PC-9 (cell line): ENCODE results near the gene CMAS. TPM values are rescaled to one million over a fixed set of nuclear protein-coding genes. Genes with fewer than 3 reads are reported as not detected.
"Not testable (repeated sequence)": the region's sequence is repeated elsewhere in the genome, so short reads cannot be mapped to it uniquely, and the experiment has no call there.

Experiments used
- BruUV-seq: library from RNA; stranded (reverse); fragments of 400-500 nt; replicated peaks from 2 replicates; lab custom pipeline; 2021; lab: Mats Ljungman, UMichigan
- CTCF ChIA-PET: fragments of 300-600 bp; sonication (Branson Sonifier 250); formaldehyde crosslinking; loops from one replicate; lab custom pipeline; 2022; ENCODE audit warnings: antibody characterized with exemption; lab: Charles Lee
- POLR2A ChIA-PET: fragments of 300-600 bp; sonication (Branson Sonifier 250); formaldehyde crosslinking; loops from one replicate; lab custom pipeline; 2022; ENCODE audit warnings: antibody characterized with exemption; ENCODE audit not compliant: unreplicated experiment; lab: Charles Lee
- DNase-seq, 2 experiments: peaks; one replicate each; pipeline versions ENCODE4 v3.0.0 to v3.0.0-alpha.2; 2015 to 2022; ENCODE audit warnings: mixed read lengths in 1 of 2
- H2AFZ ChIP-seq: fragments of 200-600 bp; sonication (generic); 2 replicates; pipeline ENCODE4 v1.8.1; 2017; ENCODE audit warnings: antibody characterized with exemption
- H3F3A ChIP-seq: fragments of 200-600 bp; sonication (generic); 2 replicates; pipeline ENCODE4 v1.8.1; 2017; ENCODE audit warnings: antibody characterized with exemption, mild to moderate bottlenecking, low read depth; ENCODE audit not compliant: insufficient read depth
- H3K27ac ChIP-seq: fragments of 200-600 bp; sonication (generic); 2 replicates; pipeline ENCODE4 v1.6.1; 2016; ENCODE audit warnings: mixed run types
- H3K27me3 ChIP-seq: fragments of 200-600 bp; sonication (generic); 2 replicates; pipeline ENCODE4 v1.6.1; 2016; ENCODE audit warnings: low read depth, mixed run types; ENCODE audit not compliant: insufficient read depth
- H3K36me3 ChIP-seq: fragments of 200-600 bp; sonication (generic); 2 replicates; pipeline ENCODE4 v1.6.1; 2016; ENCODE audit warnings: low read depth, mixed run types
- H3K4me1 ChIP-seq: fragments of 200-600 bp; sonication (generic); replicated peaks from 2 replicates; pipeline ENCODE4 v1.6.1; 2016; ENCODE audit warnings: mixed run types; ENCODE audit not compliant: insufficient read depth
- H3K4me2 ChIP-seq: fragments of 200-600 bp; sonication (generic); 2 replicates; pipeline ENCODE4 v1.6.1; 2017; ENCODE audit warnings: mixed run types
- H3K4me3 ChIP-seq: fragments of 200-600 bp; sonication (generic); 2 replicates; pipeline ENCODE4 v1.6.1; 2016; ENCODE audit warnings: mixed run types
- H3K79me2 ChIP-seq: fragments of 200-600 bp; sonication (generic); 2 replicates; pipeline ENCODE4 v1.6.1; 2017; ENCODE audit warnings: low read depth, mixed run types
- H3K9me2 ChIP-seq: fragments of 200-600 bp; sonication (generic); 2 replicates; pipeline ENCODE4 v1.8.1; 2017; ENCODE audit warnings: mild to moderate bottlenecking; ENCODE audit not compliant: insufficient read depth
- H3K9me3 ChIP-seq: fragments of 200-600 bp; sonication (generic); 2 replicates; pipeline ENCODE4 v1.8.1; 2016; ENCODE audit warnings: low read depth; ENCODE audit not compliant: insufficient read depth
- H4K20me1 ChIP-seq: fragments of 200-600 bp; sonication (generic); 2 replicates; pipeline ENCODE4 v1.8.1; 2017; ENCODE audit not compliant: insufficient read depth
- EZH2 ChIP-seq: fragments of 200-600 bp; sonication (generic); IDR thresholded peaks from 2 replicates; pipeline ENCODE4 v1.8.0; 2017; ENCODE audit warnings: antibody characterized with exemption, low read depth
- intact Hi-C: fragments of 100-400 bp; cut with micrococcal nuclease; formaldehyde crosslinking; loops from one replicate; pipeline ENCODE4 v1.10.0; 2022; ENCODE audit not compliant: unreplicated experiment
- total RNA-seq: library from RNA; stranded (reverse); gene quantifications from 2 replicates; pipeline ENCODE4 v1.2.3, GENCODE V29; 2021
- TF ChIP-seq, protein P1 (sequence below): fragments of 200-600 bp; sonication (generic); conservative IDR thresholded peaks from 2 replicates; pipeline ENCODE4 v1.6.1; 2017; ENCODE audit warnings: mixed run types, antibody characterized with exemption, mild to moderate bottlenecking, moderate library complexity

Gene CMAS
- total RNA-seq, 1 experiment from 2014 or later, result 79.1 TPM

DNA sequence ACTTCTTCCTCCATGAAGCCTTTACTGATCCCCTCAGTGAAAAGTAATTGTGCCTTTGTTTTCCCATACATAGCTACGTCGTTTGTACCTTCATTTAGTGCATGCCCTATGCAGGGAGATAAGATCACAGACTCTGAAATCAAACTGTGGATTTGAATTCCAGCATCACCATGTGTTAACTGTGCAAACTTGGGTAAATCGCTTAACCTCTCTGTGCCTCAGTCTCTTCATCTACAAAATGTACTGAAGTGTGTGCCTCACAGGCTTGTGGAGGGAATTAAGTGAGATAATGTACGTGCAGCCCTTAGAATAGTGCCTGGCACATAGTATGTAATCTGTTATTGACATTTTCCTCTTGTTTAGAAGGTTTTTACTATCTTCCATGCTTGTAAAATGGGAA is 4.1 kb downstream of the CMAS start:
- Histone ChIP-seq H3K4me1 (peaks cover 34% of the 10 kb centered on the region), H3K27ac (no peak overlapping the region), H3K27me3 (no peaks in the 10 kb centered on the region), H3K4me3 (no peak overlapping the region), H3K36me3 (peaks cover 31% of the 10 kb centered on the region), H3K4me2 (no peak overlapping the region), H3K79me2 (peaks cover 68% of the 10 kb centered on the region), H4K20me1 (no peaks in the 10 kb centered on the region; the same call in none of the 2 replicates), H2AFZ (no peak overlapping the region), H3K9me2 (no peaks in the 10 kb centered on the region), H3F3A (peaks cover 3% of the 10 kb centered on the region; the same call in 1 of the 2 replicates), H3K9me3 (no peaks in the 10 kb centered on the region)
- intact Hi-C loops, result no loop called here
- POLR2A ChIA-PET, result interaction anchor here (1.1 kb wide), 1 partner anchor 15 kb away, joined by 8 read pairs; no protein-coding TSS in a partner anchor
- no peak for DNase-seq
- TF ChIP-seq EZH2, result no peak
- TF ChIP-seq, protein P1, sequence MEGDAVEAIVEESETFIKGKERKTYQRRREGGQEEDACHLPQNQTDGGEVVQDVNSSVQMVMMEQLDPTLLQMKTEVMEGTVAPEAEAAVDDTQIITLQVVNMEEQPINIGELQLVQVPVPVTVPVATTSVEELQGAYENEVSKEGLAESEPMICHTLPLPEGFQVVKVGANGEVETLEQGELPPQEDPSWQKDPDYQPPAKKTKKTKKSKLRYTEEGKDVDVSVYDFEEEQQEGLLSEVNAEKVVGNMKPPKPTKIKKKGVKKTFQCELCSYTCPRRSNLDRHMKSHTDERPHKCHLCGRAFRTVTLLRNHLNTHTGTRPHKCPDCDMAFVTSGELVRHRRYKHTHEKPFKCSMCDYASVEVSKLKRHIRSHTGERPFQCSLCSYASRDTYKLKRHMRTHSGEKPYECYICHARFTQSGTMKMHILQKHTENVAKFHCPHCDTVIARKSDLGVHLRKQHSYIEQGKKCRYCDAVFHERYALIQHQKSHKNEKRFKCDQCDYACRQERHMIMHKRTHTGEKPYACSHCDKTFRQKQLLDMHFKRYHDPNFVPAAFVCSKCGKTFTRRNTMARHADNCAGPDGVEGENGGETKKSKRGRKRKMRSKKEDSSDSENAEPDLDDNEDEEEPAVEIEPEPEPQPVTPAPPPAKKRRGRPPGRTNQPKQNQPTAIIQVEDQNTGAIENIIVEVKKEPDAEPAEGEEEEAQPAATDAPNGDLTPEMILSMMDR, result no peak
- CTCF ChIA-PET, result no interaction called here
- BruUV-seq, result no TSS peak

DNA sequence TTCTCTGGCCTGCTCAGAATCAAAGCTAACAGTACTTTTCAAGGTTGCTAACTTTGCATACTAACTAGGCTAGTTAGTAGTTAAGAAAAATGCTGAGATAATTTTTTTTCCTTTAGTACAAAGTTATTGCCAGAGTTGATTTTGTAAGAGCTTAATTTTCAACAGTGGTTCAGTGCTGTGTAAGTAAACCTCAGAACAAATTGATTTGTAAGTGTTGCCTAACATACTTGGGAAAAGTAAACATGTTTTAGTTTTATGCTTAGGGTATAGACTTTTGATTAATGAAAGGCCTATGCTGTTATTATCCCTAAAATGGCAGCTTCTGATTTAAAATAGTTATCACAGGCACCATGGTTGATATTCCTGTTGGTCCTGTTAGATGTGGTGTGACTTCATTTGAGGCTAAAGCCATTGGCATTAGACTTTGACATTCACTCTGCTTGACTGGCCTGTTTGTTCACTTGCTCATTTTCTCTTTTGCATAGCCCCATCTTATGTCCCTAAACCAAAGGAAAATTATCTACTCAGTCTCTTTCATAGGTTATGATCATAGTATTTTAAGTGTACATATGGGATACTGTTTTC is 5.2 kb downstream of the CMAS start:
- DNase-seq, result no peak
- peaks cover 67% of the 10 kb centered on the region for H3K79me2 ChIP-seq
- no peaks in the 10 kb centered on the region for H3K27me3 ChIP-seq
- H3K4me1 ChIP-seq, result peaks cover 34% of the 10 kb centered on the region
- TF ChIP-seq, protein P1, result no peak
- TF ChIP-seq EZH2, result no peak
- H3F3A ChIP-seq, result peaks cover 3% of the 10 kb centered on the region; the same call in 1 of the 2 replicates
- BruUV-seq, result no TSS peak
- H3K36me3 ChIP-seq, result peaks cover 39% of the 10 kb centered on the region
- H3K27ac ChIP-seq, result peak overlapping the region; percentile 24; the same call in 1 of the 2 replicates
- no peaks in the 10 kb centered on the region; the same call in none of the 2 replicates for H4K20me1 ChIP-seq
- ChIA-PET POLR2A (interaction anchor here (1.1 kb wide), 1 partner anchor 16 kb away, joined by 8 read pairs; no protein-coding TSS in a partner anchor), CTCF (interaction anchor here (0.7 kb wide), 1 partner anchor 408 kb away, joined by 3 read pairs; no protein-coding TSS in a partner anchor)
- no peaks in the 10 kb centered on the region for H3K9me3 ChIP-seq
- H3K9me2 ChIP-seq, result no peaks in the 10 kb centered on the region
- 0 out of 2 replicates have a peak overlapping the region, but pooled peaks have one; percentile 19 for H3K4me2 ChIP-seq
- intact Hi-C loops, result no loop called here
- no peak overlapping the region for H2AFZ ChIP-seq
- H3K4me3 ChIP-seq, result no peak overlapping the region

DNA sequence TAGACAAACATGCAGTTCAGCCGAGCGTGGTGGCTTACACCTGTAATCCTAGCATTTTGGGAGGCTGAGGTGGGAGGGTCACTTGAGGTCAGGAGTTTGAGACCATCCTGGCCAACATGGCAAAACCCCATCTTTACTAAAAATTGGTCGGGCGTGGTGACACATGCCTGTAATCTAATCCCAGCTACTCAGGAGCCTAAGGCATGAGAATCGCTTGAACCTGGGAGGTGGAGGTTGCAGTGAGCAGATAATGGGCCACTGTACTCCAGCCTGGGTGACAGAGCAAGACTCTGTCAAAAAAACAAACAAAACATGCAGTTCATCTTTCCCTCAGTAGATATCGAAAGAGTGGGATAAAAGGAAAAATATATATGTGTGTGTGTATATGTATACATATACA is 7.0 kb downstream of the CMAS start:
- H3K4me3 ChIP-seq, BruUV-seq, H2AFZ ChIP-seq, H3K27ac ChIP-seq, H4K20me1 ChIP-seq, H3K4me2 ChIP-seq, H3K27me3 ChIP-seq, DNase-seq, POLR2A ChIA-PET, intact Hi-C loops, H3F3A ChIP-seq, CTCF ChIA-PET, H3K9me3 ChIP-seq, H3K9me2 ChIP-seq: not testable (repeated sequence)
- Histone ChIP-seq H3K4me1 (peaks cover 25% of the 10 kb centered on the region), H3K36me3 (peaks cover 43% of the 10 kb centered on the region), H3K79me2 (peaks cover 51% of the 10 kb centered on the region)
